ENCODE data around the gene COBLL1. TPM values are rescaled to one million over a fixed set of nuclear protein-coding genes. Genes with fewer than 3 reads are reported as not detected.

Gene COBLL1
- total RNA-seq, 1 experiment from 2014 or later: 4.4 TPM

DNA sequence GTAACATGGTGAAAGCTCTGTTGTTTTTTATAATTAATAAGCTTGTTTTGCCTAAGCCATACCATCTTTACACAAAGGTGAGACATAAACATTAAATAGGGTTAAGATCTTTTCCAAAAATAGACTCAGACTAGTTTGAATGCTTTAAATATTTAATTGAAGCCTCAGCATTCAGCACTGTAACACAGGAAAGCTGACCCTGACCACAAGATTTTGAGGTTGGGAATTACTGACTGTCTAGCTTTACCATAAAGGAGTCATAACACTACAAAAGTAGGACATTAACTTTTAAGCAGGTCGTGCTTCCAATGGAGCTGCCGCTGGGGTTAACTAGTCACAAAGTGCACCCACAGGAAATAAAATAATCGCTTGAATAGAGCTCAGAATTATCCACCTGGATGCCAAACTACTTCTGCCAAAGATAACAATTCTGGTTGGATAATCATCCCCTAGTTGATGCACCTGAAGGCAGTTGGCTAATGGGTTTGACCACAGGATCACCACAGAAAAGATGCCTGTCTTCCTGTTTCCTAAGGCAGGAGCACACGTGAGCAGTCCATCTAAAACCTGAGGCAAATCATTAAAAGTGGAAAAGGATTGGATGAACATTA, 106.2 kb downstream of the COBLL1 start:
- ChIA-PET POLR2A (no interaction called here), CTCF (no interaction called here)
- intact Hi-C loops (cut with micrococcal nuclease; ENCODE audit: unreplicated experiment) (no loop called here), in situ Hi-C loops (cut with HindIII; ENCODE audit: low pct_unique_long_range_greater_than_20kb, low sequenced_read_pairs) (no loop called here)
- BruUV-seq (replicated peaks): no TSS peak
- TF ChIP-seq TCF7L2 (IDR thresholded peaks at IDR 0.05; ENCODE audit: low read depth, low read length) (no peak), SIN3A (IDR thresholded peaks at IDR 0.05; ENCODE audit: borderline replicate concordance, insufficient read depth, low read depth, low read length) (no peak), POLR2AphosphoS5 (IDR thresholded peaks at IDR 0.05; ENCODE audit: low read depth, low read length) (no peak)
- TF ChIP-seq, protein P1, sequence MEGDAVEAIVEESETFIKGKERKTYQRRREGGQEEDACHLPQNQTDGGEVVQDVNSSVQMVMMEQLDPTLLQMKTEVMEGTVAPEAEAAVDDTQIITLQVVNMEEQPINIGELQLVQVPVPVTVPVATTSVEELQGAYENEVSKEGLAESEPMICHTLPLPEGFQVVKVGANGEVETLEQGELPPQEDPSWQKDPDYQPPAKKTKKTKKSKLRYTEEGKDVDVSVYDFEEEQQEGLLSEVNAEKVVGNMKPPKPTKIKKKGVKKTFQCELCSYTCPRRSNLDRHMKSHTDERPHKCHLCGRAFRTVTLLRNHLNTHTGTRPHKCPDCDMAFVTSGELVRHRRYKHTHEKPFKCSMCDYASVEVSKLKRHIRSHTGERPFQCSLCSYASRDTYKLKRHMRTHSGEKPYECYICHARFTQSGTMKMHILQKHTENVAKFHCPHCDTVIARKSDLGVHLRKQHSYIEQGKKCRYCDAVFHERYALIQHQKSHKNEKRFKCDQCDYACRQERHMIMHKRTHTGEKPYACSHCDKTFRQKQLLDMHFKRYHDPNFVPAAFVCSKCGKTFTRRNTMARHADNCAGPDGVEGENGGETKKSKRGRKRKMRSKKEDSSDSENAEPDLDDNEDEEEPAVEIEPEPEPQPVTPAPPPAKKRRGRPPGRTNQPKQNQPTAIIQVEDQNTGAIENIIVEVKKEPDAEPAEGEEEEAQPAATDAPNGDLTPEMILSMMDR (IDR thresholded peaks at IDR 0.05): no peak
- TF ChIP-seq, protein P2, sequence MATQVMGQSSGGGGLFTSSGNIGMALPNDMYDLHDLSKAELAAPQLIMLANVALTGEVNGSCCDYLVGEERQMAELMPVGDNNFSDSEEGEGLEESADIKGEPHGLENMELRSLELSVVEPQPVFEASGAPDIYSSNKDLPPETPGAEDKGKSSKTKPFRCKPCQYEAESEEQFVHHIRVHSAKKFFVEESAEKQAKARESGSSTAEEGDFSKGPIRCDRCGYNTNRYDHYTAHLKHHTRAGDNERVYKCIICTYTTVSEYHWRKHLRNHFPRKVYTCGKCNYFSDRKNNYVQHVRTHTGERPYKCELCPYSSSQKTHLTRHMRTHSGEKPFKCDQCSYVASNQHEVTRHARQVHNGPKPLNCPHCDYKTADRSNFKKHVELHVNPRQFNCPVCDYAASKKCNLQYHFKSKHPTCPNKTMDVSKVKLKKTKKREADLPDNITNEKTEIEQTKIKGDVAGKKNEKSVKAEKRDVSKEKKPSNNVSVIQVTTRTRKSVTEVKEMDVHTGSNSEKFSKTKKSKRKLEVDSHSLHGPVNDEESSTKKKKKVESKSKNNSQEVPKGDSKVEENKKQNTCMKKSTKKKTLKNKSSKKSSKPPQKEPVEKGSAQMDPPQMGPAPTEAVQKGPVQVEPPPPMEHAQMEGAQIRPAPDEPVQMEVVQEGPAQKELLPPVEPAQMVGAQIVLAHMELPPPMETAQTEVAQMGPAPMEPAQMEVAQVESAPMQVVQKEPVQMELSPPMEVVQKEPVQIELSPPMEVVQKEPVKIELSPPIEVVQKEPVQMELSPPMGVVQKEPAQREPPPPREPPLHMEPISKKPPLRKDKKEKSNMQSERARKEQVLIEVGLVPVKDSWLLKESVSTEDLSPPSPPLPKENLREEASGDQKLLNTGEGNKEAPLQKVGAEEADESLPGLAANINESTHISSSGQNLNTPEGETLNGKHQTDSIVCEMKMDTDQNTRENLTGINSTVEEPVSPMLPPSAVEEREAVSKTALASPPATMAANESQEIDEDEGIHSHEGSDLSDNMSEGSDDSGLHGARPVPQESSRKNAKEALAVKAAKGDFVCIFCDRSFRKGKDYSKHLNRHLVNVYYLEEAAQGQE (IDR thresholded peaks at IDR 0.05; ENCODE audit: insufficient read depth in 1 of 2, low read depth in 2 of 2, low read length in 1 of 2): no peak
- no peak for DNase-seq (ENCODE audit: low read depth, low spot score)
- Histone ChIP-seq H3K9me3 (ENCODE audit: control insufficient read depth, insufficient read depth, low read depth, low read length) (no peaks in the 10 kb centered on the region), H3K36me3 (ENCODE audit: control insufficient read depth, insufficient read depth, low read length) (no peaks in the 10 kb centered on the region), H3K27me3 (ENCODE audit: control insufficient read depth, insufficient read depth, low read length) (no peaks in the 10 kb centered on the region; the same call in 1 of the 2 replicates), H3K4me1 (ENCODE audit: control insufficient read depth, insufficient read depth, low read length) (no peaks in the 10 kb centered on the region), H3K4me3 (ENCODE audit: low read depth in 2 of 2, low read length in 2 of 2) (no peak overlapping the region), H3K27ac (ENCODE audit: low read length) (no peak overlapping the region)
- no peak for ATAC-seq

DNA sequence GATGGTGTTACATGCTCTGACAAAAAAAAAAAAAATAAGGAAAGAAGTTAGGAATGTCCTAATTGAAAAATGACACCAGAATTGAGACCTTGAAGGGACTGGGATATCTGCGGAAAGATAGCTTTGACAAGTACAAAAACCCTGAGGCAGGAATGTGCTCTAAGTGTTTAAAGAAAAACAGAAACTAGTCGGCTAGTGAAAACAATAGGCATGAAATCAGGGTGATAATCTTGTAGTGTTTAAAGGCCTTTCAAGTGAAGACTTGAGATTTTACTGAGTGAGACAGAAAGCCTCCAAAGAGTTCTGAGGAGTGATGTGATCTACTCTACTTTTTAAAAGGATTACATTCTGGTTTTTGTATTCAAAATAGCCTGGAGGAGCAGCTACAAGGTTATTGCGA, 107.4 kb downstream of the COBLL1 start:
- TF ChIP-seq, protein P2 (IDR thresholded peaks at IDR 0.05; ENCODE audit: insufficient read depth in 1 of 2, low read depth in 2 of 2, low read length in 1 of 2): no peak
- TF ChIP-seq POLR2AphosphoS5 (IDR thresholded peaks at IDR 0.05; ENCODE audit: low read depth, low read length) (no peak), TCF7L2 (IDR thresholded peaks at IDR 0.05; ENCODE audit: low read depth, low read length) (no peak), SIN3A (IDR thresholded peaks at IDR 0.05; ENCODE audit: borderline replicate concordance, insufficient read depth, low read depth, low read length) (no peak)
- TF ChIP-seq, protein P1 (IDR thresholded peaks at IDR 0.05): no peak
- ChIA-PET POLR2A (no interaction called here), CTCF (no interaction called here)
- no peak overlapping the region for H3K4me3 ChIP-seq (ENCODE audit: low read depth in 2 of 2, low read length in 2 of 2)
- in situ Hi-C loops (cut with HindIII; ENCODE audit: low pct_unique_long_range_greater_than_20kb, low sequenced_read_pairs) (no loop called here), intact Hi-C loops (cut with micrococcal nuclease; ENCODE audit: unreplicated experiment) (no loop called here)
- H3K27ac ChIP-seq (ENCODE audit: low read length): no peak overlapping the region
- DNase-seq (ENCODE audit: low read depth, low spot score): no peak
- H3K36me3 ChIP-seq (ENCODE audit: control insufficient read depth, insufficient read depth, low read length): no peaks in the 10 kb centered on the region
- no peaks in the 10 kb centered on the region for H3K9me3 ChIP-seq (ENCODE audit: control insufficient read depth, insufficient read depth, low read depth, low read length)
- no peak for ATAC-seq
- no peaks in the 10 kb centered on the region for H3K4me1 ChIP-seq (ENCODE audit: control insufficient read depth, insufficient read depth, low read length)
- H3K27me3 ChIP-seq (ENCODE audit: control insufficient read depth, insufficient read depth, low read length): no peaks in the 10 kb centered on the region; the same call in 1 of the 2 replicates
- no TSS peak for BruUV-seq (replicated peaks)

Measured in Panc1 (cell line).